Measurements from ENCODE around the gene AGXT. TPM values are rescaled to one million over a fixed set of nuclear protein-coding genes. Genes with fewer than 3 reads are reported as not detected.

The AGXT gene
- total and polyA plus RNA-seq, 2 of the 8 experiments (the other 6 are each of a cell fraction or from before 2014, with no cell fraction given) = 0.03 TPM; not detected in 1

DNA sequence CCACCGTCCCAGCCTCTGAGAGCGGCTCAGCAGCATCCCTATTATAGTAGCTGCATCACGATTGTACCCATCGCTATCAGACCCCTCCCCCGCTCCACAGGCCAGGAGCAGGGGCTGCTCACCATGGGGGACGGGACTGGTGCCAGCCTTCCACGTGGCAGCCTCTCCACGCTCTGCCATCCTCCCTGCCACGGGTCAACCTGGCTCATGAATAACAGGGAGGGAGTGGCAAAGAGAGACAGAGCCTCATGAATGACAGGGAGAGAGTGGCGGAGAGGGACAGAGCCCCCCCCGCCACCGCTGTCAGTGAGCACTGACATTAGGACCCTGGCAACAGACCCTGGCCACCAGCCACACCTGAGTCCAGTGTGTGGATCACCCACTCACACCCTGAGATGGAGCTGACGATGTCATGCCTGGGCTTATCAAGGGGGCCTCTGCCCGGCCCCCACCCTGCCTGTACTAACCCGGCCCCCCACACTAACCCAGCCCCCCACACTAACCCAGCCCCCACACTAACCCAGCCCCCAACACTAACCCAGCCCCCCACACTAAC, 54.4 kb downstream of the AGXT start:
- no peaks in the 10 kb centered on the region for H3K9me3 ChIP-seq (ENCODE audit: insufficient read depth in 2 of 2, low read depth in 1 of 2, low read length in 1 of 2)
- H3K79me1 ChIP-seq (ENCODE audit: low read depth, low read length) = no peaks in the 10 kb centered on the region
- H4K91ac ChIP-seq (replicated peaks; ENCODE audit: insufficient read length, low read length) = no peak overlapping the region
- no peak overlapping the region for H3K23ac ChIP-seq (ENCODE audit: insufficient read length)
- no peak overlapping the region for H2AK5ac ChIP-seq (ENCODE audit: low read depth, low read length)
- peak overlapping the region; percentile 85; the same call in 1 of the 2 replicates for H4K8ac ChIP-seq (ENCODE audit: extremely low read depth, insufficient read depth, low read length)
- no peak overlapping the region for H4K5ac ChIP-seq (ENCODE audit: insufficient read length, low read depth, low read length)
- H2BK120ac ChIP-seq (replicated peaks; ENCODE audit: low read depth, low read length) = no peak overlapping the region
- H3K4me2 ChIP-seq (ENCODE audit: insufficient read depth in 1 of 2, low read depth in 2 of 2, low read length in 2 of 2) = no peak overlapping the region
- H3K4me1 ChIP-seq (replicated peaks in 1 of 4; ENCODE audit: control insufficient read depth in 3 of 4, insufficient read depth in 4 of 4, low read length in 3 of 4) = no peaks in the 10 kb centered on the region; a peak in 3 of 7 replicates
- no peaks in the 10 kb centered on the region for H3K23me2 ChIP-seq (ENCODE audit: low read depth, low read length)
- no peaks in the 10 kb centered on the region for H3K79me2 ChIP-seq (ENCODE audit: control insufficient read depth in 1 of 2, insufficient read depth in 2 of 2, low read length in 2 of 2)
- ChIA-PET POLR2A (ENCODE audit: partially characterized antibody) (no interaction called here), CTCF (ENCODE audit: partially characterized antibody) (interaction anchor here (0.8 to 1.4 kb wide), 4 partner anchors 8 to 72 kb away, joined by 3 to 4 read pairs (median 3); no protein-coding TSS in a partner anchor)
- no peak overlapping the region for H3K56ac ChIP-seq (replicated peaks; ENCODE audit: insufficient read length, low read depth, low read length)
- H3K4ac ChIP-seq (replicated peaks; ENCODE audit: insufficient read length, low read depth, low read length) = no peak overlapping the region
- no peak overlapping the region for H2AFZ ChIP-seq (ENCODE audit: low read length)
- H2BK20ac ChIP-seq (ENCODE audit: low read length) = no peak overlapping the region
- DNase-seq (ENCODE audit: low read depth in 1 of 2, low spot score in 2 of 2) (no peak), FAIRE-seq (no peak)
- no peak overlapping the region; the same call in 1 of the 2 replicates for H2BK5ac ChIP-seq (ENCODE audit: low read depth, low read length)
- no peak overlapping the region for H3K14ac ChIP-seq (ENCODE audit: insufficient read length)
- no peak overlapping the region for H3K4me3 ChIP-seq (ENCODE audit: extremely low read depth in 1 of 4, insufficient read depth in 2 of 4, low read depth in 3 of 4, low read length in 4 of 4)
- no peaks in the 10 kb centered on the region for H4K20me1 ChIP-seq (replicated peaks in 1 of 2; ENCODE audit: control insufficient read depth in 1 of 2, insufficient read depth in 2 of 2, low read length in 2 of 2)
- H2BK15ac ChIP-seq (ENCODE audit: low read length) = no peak overlapping the region
- H2BK12ac ChIP-seq (ENCODE audit: low read depth, low read length) = no peak overlapping the region
- 74% methylated on average over 13 of the region's 15 CpGs; no CpG with 5 or more reads in 1 of the 2 experiments for WGBS, 2 experiments (ENCODE audit: extremely low coverage in 1 of 2, insufficient coverage in 1 of 2, insufficient read length in 1 of 2, insufficient replicate concordance in 2 of 2, low coverage in 1 of 2, low lambda C conversion rate in 2 of 2, missing lambda C conversion rate in 1 of 2)
- H3K36me3 ChIP-seq (ENCODE audit: control insufficient read depth in 2 of 4, insufficient read depth in 4 of 4, low read length in 3 of 4) = no peaks in the 10 kb centered on the region
- H3K27me3 ChIP-seq (replicated peaks in 1 of 4; ENCODE audit: control insufficient read depth in 3 of 4, extremely low read depth in 1 of 4, insufficient read depth in 3 of 4, low read length in 3 of 4) = no peaks in the 10 kb centered on the region
- no peak overlapping the region for H3K18ac ChIP-seq (ENCODE audit: extremely low read depth, low read length)
- TF ChIP-seq SP2 (IDR thresholded peaks at IDR 0.05; ENCODE audit: low read length) (no peak), CTBP2 (IDR thresholded peaks at IDR 0.05; ENCODE audit: borderline replicate concordance, insufficient read depth, insufficient read length, low read length) (no peak)
- H3K9ac ChIP-seq (replicated peaks in 1 of 4; ENCODE audit: extremely low read depth in 1 of 4, low read depth in 3 of 4, low read length in 3 of 4) = no peak overlapping the region
- H3K27ac ChIP-seq (ENCODE audit: low read depth, low read length) = no peak overlapping the region

Data from H1 (cell line).